WERI-Rb-1 (cell line): ENCODE data around the gene FREM2.

Experiments used
- DNase-seq: peaks from one replicate; pipeline ENCODE4 v3.0.0-alpha.2; 2020
- H3K27ac ChIP-seq: fragments of 250-450 bp; sonication (Bioruptor Pico); 2 replicates; pipeline ENCODE4 v1.5.1; 2020; ENCODE audit warnings: mild to moderate bottlenecking, moderate library complexity
- H3K27me3 ChIP-seq: fragments of 250-450 bp; sonication (Bioruptor Pico); 2 replicates; pipeline ENCODE4 v1.5.1; 2021; ENCODE audit warnings: mild to moderate bottlenecking, low read depth, moderate library complexity; ENCODE audit not compliant: insufficient read depth, severe bottlenecking
- H3K36me3 ChIP-seq: fragments of 250-450 bp; sonication (Bioruptor Pico); 2 replicates; pipeline ENCODE4 v1.5.1; 2020; ENCODE audit warnings: mild to moderate bottlenecking, moderate library complexity
- H3K4me3 ChIP-seq: 2 replicates; pipeline ENCODE4 v1.5.1; 2011; ENCODE audit warnings: low read depth, mild to moderate bottlenecking, control low read depth, low read length
- H3K9me3 ChIP-seq: fragments of 250-450 bp; sonication (Bioruptor Pico); 2 replicates; pipeline ENCODE4 v1.5.1; 2021; ENCODE audit warnings: mild to moderate bottlenecking, moderate library complexity; ENCODE audit not compliant: severe bottlenecking
- TF ChIP-seq, protein P1 (sequence below): IDR thresholded peaks from 2 replicates; pipeline ENCODE4 v1.5.1; 2011; ENCODE audit warnings: low read depth, mild to moderate bottlenecking, control low read depth, inconsistent platforms, low read length

FREM2 gene

DNA sequence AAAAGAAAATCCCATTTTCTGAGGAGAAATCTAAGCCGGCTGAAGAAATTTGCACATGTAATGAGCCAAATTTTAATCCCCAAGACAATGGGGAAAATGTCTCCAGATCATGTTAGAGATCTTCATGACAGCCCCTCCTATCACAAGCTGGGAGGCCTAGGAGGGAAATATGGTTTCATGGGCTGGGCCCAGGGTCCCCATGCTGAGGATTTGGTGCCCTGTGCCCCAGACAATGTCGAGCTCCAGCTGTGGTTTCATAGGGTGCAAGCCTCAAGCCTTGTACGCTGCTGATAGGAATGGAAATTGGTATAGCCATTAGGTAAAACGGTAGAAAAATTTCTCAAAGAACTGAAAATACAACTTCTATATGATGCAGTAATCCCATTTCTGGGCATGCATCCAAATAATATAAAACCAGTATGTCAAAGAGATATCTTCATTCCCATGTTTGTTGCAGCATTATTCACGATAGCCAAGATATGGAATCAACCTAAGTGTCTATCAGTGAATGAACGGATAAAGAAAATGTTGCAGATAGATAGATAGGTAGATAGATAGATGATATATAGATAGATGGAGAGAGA lies 19.3 kb upstream of the FREM2 start:
- Histone ChIP-seq H3K27ac (no peak overlapping the region), H3K4me3 (no peak overlapping the region), H3K36me3 (no peaks in the 10 kb centered on the region), H3K9me3 (no peaks in the 10 kb centered on the region), H3K27me3 (no peaks in the 10 kb centered on the region)
- DNase-seq: no peak
- TF ChIP-seq, protein P1, sequence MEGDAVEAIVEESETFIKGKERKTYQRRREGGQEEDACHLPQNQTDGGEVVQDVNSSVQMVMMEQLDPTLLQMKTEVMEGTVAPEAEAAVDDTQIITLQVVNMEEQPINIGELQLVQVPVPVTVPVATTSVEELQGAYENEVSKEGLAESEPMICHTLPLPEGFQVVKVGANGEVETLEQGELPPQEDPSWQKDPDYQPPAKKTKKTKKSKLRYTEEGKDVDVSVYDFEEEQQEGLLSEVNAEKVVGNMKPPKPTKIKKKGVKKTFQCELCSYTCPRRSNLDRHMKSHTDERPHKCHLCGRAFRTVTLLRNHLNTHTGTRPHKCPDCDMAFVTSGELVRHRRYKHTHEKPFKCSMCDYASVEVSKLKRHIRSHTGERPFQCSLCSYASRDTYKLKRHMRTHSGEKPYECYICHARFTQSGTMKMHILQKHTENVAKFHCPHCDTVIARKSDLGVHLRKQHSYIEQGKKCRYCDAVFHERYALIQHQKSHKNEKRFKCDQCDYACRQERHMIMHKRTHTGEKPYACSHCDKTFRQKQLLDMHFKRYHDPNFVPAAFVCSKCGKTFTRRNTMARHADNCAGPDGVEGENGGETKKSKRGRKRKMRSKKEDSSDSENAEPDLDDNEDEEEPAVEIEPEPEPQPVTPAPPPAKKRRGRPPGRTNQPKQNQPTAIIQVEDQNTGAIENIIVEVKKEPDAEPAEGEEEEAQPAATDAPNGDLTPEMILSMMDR: no peak

DNA sequence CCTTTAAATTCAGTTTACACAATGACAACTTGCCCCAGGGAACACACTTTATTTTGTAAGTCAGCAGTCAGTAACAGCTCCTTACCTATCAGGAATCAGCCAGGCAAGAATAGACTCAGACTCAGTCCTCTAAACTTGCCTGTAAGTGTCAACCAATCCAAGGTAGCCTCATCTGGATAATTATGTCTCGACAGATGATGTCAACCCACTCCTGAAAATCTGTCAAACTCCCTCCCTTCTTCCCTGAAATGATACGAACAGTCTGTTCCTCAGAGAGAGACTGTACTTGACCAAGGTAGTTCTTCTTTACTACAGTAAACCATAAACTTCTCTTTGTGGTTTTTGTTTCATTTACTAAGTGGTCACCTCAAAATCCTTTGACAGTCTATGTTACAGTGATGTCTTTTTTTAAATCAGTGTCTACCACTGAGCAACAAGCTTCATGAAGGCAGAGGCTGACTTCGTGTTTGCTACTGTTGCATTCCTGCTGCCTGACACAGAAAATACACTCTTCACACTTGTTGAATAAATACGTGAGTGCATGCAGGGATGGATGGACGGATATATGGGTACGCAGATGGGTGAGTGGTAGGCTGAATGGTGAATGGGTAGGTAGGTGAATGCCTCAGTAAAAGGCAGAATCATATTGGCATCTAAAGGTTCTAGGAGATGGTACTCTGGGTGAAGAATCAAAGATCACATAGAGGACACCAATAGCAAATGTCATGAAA lies 17.5 kb upstream of the FREM2 start:
- no peak for DNase-seq
- Histone ChIP-seq H3K27me3 (no peaks in the 10 kb centered on the region), H3K27ac (no peak overlapping the region), H3K4me3 (no peak overlapping the region), H3K9me3 (no peaks in the 10 kb centered on the region), H3K36me3 (no peaks in the 10 kb centered on the region)
- TF ChIP-seq, protein P1: no peak

DNA sequence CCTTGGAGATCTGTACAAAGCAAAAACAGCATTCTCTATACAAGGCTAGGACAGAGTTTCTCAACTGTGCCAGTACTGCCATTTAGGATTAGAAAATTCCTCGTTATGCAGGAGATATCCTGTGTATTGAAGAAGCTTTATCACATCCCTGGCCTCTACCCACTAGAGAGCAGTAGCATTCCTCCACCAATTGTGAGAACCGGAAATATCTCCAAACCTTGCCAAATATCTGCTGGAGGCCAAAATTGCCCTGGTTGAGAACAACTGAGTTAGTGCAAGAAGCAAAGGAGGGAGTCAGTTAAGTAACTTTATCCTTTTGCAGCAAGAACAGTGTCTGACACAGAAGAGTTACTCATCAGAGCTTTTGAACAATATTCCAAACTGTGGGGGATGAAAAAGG lies 16.2 kb upstream of the FREM2 start:
- Histone ChIP-seq H3K4me3 (no peak overlapping the region), H3K9me3 (no peaks in the 10 kb centered on the region), H3K27ac (no peak overlapping the region), H3K27me3 (no peaks in the 10 kb centered on the region), H3K36me3 (no peaks in the 10 kb centered on the region)
- DNase-seq: no peak
- TF ChIP-seq, protein P1: no peak

DNA sequence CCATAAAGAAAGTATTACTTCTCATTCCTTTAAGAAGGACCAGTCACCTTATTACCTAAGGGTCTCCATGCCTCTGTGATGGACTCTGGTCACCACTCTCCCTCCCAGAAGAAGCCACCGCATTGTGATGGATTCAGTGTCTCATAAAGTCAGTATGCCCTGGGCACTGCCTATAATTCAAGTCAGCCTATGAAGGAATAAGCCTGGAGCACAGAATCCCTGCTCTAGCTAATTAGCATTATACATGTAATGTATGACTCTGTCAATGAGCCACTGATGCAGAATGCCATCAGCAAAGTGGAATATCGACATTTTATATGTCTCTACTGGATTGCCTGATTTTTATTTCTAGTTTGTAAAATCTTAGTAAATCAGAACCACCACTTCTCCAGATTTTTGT lies 14.9 kb upstream of the FREM2 start:
- Histone ChIP-seq H3K36me3 (no peaks in the 10 kb centered on the region), H3K27ac (no peak overlapping the region), H3K9me3 (no peaks in the 10 kb centered on the region), H3K27me3 (no peaks in the 10 kb centered on the region), H3K4me3 (no peak overlapping the region)
- TF ChIP-seq, protein P1: no peak
- DNase-seq: no peak

DNA sequence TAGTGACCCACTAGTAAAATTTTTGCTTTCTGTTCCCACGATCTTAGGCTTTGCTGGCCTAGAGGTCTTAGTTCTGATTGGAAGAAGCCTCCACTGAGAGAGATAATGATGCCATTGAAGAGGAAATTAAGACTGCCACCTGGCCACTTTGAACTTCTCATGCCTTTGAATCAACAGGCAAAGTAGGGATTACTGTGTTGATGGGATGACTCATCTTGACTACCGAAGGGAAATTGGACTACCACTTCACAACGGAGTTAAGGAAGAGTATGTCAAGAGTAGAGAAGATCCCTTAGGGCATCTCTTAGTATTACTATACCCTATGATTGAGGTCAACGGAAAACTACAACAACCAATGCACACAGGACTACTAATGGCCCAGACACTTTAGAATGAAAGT lies 12.7 kb upstream of the FREM2 start:
- Histone ChIP-seq H3K4me3 (no peak overlapping the region), H3K36me3 (no peaks in the 10 kb centered on the region), H3K27me3 (no peaks in the 10 kb centered on the region), H3K9me3 (no peaks in the 10 kb centered on the region), H3K27ac (no peak overlapping the region)
- TF ChIP-seq, protein P1: no peak
- no peak for DNase-seq
